Measurements from ENCODE around the gene MGAT3.
"Not testable (repeated sequence)": the region's sequence is repeated elsewhere in the genome, so short reads cannot be mapped to it uniquely, and the experiment has no call there.

Gene MGAT3

DNA sequence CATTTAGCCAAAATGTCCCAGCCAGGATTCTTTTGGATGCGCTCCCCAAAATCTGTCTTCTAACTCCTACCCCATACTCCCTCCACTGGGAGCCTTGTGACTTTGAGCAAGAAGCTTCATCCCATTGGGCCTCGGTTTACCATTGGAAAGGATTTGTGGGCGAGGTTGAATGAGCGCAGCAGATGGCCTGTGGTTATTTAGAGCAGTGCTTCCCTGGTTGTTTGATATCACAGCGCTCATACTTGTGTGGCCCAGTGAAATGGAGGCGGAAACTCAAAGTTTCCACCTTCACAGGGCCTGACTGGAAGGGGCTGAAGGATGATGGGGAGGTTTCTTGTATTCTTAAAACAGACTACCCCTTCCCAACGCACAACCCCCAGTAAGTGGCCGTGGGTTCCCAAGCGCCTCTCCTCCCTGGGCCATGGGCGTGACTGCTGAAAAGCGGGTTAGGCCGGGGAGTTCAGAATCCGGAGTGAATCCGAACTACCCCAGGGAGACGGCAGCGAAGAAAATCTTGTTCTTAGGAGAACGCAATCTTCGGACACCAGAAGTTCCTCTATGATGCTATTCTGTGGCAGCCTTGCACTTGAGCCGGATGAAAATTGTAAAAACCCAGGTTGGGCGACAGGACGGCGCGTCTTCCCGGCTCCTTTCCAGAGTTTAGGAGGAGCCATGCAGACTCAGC is 62.3 kb downstream of the MGAT3 start:
- peak; percentile 55 for DNase-seq

DNA sequence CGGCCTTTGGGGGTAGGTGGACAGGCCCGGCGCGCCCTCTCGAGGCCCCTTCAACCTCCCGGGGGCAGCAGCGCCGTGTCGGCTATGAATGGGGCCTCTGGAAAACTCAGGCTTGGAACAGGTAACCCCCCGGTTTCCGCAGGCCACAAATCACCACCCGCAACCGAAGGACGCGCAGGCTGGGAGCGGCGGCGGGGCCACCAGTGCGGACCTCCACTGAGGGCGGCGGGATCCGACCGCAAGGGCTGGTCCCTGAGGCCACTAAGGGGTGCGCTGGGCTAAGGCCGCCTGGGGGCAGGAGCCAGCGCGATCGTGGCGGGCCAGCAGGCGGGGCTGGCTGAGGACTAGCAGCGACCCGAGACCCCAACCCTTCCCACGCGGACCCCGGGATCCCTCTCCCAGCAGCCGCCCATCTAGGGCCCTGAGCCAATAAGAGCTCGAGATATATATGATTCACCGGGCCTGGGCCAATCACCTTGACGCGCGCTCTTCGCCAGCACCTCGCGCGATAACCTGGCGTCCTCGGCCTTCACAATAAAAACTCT is 62.9 kb downstream of the MGAT3 start:
- peak; percentile 97 for DNase-seq

DNA sequence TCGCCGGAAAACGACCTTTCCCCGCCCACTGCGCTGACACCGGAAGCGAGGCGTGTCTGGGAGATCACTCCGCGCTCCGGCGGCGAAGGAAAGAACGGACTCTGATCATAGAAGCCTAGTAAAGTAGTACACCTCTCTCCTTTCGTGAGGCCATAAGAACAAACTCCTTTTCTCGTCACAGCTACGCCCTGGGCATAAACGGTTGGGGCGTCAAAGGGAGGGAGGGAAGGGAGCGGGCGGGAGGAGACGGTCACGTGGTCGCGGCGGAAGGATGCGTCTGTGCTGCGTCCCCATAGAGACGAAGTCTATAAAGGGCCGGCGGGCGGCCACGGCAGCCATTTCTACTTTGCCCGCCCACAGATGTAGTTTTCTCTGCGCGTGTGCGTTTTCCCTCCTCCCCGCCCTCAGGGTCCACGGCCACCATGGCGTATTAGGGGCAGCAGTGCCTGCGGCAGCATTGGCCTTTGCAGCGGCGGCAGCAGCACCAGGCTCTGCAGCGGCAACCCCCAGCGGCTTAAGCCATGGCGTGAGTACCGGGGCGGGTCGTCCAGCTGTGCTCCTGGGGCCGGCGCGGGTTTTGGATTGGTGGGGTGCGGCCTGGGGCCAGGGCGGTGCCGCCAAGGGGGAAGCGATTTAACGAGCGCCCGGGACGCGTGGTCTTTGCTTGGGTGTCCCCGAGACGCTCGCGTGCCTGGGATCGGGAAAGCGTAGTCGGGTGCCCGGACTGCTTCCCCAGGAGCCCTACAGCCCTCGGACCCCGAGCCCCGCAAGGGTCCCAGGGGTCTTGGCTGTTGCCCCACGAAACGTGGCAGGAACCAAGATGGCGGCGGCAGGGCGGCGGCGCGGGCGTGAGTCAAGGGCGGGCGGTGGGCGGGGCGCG is 63.7 kb downstream of the MGAT3 start, which contains the start of gene ATF4:
Gene ATF4, plus strand, starts transcription at position 337 of the 880 bp plus-strand sequence. CDS start 884 bp downstream, outside the sequence.
- DNase-seq, result peak; percentile 30

DNA sequence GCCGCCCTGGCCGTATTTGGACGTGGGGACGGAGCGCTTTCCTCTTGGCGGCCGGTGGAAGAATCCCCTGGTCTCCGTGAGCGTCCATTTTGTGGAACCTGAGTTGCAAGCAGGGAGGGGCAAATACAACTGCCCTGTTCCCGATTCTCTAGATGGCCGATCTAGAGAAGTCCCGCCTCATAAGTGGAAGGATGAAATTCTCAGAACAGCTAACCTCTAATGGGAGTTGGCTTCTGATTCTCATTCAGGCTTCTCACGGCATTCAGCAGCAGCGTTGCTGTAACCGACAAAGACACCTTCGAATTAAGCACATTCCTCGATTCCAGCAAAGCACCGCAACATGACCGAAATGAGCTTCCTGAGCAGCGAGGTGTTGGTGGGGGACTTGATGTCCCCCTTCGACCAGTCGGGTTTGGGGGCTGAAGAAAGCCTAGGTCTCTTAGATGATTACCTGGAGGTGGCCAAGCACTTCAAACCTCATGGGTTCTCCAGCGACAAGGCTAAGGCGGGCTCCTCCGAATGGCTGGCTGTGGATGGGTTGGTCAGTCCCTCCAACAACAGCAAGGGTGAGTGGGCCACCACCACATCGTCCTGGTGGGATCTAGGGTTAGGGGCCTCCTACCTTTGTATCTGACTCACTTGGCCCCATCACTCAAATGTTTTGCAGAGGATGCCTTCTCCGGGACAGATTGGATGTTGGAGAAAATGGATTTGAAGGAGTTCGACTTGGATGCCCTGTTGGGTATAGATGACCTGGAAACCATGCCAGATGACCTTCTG is 64.5 kb downstream of the MGAT3 start:
- DNase-seq, result not testable (repeated sequence)

DNA sequence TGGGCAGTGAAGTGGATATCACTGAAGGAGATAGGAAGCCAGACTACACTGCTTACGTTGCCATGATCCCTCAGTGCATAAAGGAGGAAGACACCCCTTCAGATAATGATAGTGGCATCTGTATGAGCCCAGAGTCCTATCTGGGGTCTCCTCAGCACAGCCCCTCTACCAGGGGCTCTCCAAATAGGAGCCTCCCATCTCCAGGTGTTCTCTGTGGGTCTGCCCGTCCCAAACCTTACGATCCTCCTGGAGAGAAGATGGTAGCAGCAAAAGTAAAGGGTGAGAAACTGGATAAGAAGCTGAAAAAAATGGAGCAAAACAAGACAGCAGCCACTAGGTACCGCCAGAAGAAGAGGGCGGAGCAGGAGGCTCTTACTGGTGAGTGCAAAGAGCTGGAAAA is 65.3 kb downstream of the MGAT3 start:
- not testable (repeated sequence) for DNase-seq

DNA sequence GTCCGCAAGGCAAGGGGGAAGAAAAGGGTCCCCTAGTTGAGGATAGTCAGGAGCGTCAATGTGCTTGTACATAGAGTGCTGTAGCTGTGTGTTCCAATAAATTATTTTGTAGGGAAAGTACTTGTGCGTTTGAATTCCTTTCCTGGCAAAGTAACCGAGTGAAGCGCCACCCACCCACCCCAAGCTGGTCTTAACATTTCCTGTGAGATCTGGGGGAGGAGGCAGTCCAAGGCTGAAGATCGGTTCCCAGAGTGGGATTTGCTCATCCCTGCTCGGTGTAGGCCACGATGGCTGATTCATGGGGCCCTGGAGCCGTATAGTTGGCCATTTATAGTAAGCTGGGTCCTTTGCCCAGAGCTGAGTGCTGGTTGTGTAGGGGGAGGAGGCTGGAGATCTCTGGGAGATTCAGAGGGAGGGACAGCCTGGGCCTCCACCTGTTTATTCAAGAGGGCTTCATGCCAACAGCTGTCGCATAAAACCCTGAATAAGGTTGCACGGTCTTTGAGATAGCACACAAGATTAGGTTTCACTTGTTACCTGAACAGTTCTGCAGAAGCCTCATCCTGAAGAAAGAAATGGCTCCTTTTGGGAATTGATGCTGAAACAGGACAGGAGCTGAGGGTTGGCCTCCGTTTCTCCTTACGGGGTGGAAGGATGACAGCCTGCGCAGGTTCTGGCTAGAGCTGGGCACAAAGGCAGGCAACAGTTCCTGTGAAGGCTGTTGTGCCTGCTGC is 65.9 kb downstream of the MGAT3 start:
- peak; percentile 72 for DNase-seq

DNA sequence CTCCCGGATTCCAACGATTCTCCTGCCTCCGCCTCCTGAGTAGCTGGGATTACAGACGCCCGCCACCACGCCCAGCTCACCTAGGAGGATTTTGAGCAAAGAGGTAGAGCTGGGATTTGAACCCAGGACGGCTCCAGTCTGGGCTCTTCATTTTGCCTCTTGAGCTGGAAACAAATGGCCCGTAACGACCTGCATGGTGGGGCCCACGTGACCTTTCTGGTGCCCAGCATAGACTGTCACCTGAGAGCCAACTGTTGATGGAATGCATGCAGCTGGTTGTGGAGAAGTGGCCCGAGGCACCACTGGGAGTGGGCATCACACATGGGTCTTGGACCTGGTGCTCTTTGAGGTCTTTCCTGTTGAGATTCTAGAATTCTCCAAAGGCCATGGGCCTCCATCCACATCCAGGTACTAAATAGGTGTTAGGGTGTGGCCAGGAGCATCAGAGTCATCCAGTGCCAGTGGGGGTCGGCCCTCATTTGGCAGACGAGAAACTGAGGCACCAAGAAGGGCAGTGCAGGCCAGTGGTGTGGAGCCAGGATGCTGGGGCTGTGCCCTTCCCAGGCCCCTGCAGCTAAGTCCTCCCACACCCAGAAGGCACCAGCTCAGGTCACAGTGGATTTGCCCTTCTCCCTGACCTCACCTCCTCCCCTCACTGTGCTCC is 67.4 kb downstream of the MGAT3 start:
- no peak for DNase-seq

DNA sequence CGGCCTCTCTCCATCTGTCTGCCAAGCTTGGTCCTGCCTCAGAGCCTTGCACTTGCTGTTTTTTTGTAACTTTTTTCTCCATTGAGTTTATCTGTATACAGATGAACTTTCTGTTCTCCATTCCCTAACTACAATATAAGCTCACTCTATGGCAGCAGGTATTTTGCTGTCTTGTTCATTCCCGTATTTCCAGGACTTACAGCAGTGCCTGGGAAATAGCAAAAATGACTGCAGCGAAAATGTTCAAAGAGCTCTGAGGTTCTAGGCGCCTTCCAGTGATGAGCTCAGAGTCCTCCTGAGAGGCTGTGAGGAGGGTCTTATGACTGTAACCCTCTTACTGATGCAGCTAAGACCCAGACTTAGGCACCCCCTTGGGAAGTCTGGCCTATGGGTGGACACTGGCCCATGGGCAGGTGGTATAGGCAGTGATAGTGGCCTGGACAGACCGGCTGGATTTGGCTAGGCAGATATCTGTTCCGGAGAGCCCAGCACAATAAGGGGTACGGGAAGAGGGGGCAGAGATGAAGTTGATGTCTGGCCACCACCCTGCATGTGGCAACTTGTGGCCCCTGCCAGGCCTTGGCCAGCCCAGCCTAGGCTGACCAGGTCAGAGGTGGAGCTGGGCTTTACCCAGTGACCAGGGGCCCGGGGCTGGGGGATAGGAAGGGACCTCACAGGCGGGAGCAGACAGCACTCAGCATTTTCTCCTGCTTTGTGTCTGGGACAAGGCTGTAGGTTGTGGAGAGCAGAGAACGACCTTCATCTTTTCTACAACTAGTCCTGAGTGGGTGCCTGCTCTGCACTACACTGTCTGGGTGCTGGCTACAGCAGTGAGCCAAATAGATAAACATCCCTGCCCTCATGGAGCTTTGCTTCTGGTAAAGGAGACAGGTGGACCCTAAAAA is 68.2 kb downstream of the MGAT3 start:
- DNase-seq, result no peak

DNA sequence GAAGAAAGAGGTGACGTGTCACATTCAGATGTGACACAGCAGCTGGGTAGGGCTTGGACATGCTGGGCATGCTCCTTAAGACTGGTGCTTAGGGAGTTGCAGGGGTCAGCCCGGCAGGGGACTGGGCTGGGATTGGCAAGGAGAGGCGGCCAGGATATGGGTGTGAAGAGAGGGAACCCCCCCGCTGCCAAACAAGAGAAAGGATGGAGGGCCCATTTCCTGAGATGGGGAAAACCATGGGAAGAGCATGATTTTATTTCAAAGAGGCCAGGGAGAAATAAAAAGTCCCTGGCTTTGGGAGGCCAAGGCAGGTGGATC is 68.8 kb downstream of the MGAT3 start:
- DNase-seq, result no peak

DNA sequence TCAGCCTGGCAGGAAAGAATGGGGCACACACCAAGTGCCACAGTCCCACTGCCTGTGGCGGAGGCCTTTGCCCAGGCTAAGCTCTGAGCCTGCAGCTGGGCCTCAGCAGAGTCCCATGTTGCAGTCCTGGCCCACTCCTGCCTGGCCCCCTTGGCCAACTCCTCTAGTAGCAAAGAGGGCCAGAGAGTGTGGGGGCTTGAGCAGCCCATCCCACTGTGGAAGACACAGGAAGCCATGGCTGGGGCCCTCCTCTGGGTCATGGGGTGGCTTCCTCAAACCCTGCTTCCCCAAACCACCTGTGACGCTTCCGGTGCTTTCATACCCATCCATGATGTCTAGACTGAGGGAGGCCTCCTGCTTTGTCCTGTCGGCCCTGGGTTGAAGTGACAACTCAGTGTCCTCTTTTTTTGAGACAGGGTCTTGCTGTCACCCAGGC is 69.9 kb downstream of the MGAT3 start:
- DNase-seq, result no peak

DNA sequence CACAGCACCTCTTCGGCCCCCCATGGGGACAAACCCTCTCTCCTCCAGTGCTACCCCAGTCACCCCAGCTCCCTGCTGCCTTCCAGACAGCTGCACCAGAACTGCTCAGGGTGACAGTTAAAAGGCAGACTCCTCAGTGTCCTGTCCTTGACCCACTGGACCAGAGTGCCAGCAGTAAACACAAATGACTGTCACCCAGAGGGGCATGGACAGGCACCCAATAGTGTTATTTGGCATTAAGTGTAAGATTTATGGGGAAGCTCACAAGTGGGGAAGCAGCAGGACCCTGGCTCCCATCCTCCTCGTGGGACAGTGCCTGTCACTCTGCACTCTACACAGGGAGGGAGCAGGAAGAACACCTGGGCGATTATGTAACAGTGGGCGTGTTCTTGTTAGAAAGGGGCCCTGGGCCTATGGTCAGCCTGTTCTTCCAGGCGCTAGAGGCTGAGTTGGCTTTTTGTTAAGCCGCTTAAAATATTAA is 70.7 kb downstream of the MGAT3 start:
- DNase-seq, result peak; percentile 62

DNA sequence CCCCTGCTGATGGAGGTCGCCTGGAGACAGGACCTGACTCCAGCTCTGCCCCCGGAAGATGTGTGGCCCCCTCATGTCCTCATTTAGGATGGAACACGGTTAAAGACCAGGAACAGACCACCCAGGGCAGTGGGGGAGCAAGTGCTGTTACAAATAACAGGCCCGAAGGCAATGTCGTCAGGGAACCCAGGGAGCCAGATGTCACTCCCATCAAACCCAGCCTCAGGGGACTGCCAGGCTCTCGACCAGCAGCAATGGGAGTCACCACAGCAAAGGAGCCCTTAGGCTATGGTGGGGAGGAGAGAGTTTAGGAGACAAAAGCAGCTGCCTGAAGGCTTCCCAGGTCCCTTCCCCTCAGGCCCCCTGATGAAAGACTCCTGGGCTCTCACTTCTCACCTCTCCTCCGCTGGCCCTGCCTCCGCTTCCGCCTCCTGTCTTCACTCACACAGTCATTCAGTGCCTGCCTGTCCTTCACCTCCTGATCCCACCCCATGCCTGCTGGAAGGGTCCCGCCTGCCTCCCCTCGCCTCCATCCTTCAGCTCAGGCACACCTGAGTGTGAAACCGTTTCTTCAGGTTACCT is 71.4 kb downstream of the MGAT3 start:
- peak; percentile 55 for DNase-seq

DNA sequence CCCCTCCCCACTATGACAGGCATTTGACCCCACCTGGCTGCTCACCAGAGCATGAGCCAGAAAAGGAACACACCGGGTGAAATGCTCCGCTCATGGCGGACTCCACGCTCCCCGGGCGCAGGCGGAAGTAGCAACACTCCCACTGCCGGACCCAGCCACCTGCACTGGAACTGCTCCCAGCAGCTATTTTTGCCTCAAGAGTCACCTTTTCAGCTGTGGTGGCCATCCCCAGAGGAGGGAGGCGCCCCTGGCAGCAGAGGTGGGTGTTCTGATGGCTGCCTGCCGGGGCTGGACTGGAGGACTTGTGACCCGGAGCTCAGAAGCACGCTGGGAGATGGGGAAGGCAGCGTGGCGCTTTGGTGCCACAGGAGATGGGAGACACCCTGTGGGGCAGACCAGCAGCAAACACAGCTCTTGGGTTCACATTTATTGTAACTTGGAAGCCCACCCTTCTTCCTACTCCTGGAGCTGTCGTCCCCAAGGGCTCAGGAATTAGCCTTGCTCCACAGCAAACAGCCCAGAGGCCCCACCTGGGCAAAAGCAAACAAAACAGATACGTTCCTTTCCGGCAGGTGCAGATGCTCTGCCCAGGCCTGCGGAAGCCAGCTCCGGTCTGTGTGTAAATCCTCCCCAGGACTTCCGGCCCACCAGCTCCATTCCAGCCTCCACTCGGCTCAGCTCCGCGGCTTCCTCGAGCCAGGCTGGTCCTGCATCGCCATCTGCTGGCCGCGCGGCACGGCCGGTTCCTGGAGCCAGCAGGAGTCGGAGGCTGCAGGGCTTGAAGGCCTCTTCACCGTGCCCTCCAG is 72.1 kb downstream of the MGAT3 start:
- DNase-seq, result peak; percentile 97

DNA sequence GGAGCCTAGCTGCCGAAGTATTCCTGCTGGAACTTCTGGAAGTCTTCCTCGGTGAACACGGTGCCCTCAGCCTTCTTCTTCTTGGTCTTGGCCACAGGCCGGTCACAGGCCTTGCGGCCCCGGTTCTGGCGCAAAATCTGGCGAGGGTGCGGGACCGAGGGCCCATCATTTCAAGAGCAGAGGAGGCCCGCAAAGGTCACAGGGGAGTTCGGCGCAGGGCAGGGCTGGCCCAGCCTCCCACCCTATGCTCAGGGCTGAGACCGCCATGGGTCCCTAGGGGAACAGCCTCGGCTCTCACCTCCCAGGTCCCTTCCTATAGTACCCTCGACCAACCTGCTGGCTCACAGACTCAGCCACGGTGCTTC is 72.7 kb downstream of the MGAT3 start:
- no peak for DNase-seq

DNA sequence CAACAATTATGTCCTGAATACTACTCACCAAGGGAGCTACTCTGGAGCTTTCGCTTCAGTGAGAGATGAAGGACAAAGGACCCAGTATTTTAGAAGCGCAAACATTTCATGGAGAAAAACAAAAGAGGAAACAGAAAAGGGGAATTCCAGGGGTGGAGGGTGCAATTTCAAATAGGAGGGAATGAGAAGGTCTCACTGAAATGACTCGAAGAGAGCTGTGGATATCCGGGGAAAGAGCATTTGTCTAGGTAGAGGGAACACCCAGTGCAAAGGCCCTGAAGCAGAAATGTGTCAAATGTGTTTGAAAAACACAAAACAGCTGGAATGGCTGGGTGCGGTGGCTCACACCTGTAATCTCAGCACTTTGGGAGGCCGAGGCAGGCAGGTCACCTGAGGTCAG is 73.3 kb downstream of the MGAT3 start:
- no peak for DNase-seq

DNA sequence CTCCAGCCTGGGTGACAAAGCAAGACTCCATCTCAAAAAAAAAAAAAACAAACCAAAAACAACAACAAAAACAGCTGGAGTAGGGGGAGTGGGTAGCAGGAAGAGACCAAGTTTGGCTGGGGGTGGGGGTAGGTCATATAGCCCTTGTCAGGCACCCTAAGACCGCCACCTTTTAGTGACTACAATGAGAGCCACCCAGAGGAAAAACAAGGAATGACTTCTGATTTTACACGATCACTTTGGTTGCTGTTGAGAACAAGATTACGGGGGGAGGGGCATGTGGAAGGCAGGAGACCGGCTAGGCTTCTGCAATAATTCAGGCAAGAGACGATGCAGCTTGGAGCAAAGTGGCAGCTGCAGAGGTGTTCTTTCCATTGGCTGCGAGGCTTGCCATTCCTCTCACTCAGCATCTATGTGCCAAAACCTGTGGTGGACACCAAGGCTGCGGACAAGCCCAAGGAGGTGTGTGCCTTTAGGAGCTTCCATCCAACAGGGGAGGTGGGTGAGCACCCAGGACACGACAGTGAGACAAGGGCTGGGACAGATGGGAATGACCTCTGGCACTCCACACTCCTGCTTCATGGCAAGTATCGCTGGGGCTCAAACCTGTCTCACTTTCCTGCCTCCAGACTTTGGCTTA is 74.0 kb downstream of the MGAT3 start:
- no peak for DNase-seq

DNA sequence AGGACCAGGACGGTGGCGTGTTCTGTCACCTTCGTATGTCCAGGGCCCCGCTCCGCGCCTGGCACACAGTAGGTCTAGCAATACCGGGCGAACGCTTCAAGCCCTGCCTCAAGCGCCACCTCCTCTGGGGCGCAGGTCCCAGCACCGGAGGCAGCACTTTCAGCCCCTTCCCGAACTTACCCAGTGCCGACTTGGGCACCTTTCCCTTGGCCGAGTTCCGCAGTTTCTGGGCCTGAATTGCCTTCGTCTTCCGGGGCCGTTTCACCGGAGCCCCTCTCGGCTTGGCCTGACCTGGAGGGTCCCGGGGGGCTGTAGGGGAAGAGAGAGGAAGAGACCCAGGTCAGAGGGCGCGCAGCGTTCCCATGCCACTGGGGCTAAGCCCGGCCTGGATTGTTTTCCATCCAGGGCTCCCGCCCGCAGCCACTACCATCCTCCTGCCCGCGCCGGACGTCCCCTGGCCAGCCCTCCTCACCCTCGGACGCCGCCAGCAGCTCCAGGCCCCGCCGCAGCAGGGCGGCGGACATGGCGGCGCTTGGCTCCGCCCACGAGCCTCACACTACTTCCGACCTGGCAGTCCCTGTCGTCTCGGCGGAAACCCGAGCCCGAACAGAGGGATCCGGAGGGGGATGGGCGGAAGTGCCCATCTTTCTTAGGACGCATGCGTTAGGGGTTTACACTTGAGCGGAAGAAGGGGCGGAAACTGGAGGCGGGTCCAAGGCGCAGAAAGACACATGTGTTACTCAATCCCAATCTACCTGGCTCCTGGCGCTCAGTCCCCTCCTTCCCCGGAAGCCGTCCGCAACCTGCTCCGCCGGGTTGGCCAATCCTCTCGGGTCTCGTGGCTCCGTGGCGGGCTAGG is 75.6 kb downstream of the MGAT3 start, which contains the start of gene RPS19BP1:
Gene RPS19BP1, minus strand, starts transcription at position 534 of the 859 bp plus-strand sequence. Its CDS starts 10 bp downstream, at position 524.
- DNase-seq, result peak; percentile 100

DNA sequence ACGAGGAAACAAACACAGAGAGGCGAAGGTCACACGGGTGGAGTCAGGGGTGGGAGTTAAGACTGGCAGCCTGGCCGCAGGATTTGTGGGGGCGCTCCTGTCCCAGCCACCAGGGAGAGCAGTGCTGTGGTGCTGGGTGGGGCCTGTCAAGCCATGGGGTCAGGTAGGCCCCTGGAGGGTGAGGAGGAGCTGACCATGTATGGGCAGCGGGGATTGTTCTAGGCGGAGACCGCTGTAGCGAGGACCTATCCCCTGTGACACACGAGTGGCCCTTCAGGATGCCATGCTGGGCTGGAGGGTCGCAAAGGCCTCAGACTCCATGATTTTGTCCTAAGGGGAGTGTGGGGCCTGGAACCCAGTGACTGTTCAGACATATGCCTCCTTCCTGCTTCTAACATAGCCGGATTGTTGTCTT is 77.3 kb downstream of the MGAT3 start:
- no peak for DNase-seq
